Panc1 (cell line): Measurements from ENCODE around the gene MMP11. TPM values are rescaled to one million over a fixed set of nuclear protein-coding genes. Genes with fewer than 3 reads are reported as not detected.

ENCODE experiments used
- ATAC-seq: fragments of 200-7000 bp; cut with Tn5 transposase; 2 replicates; pipeline ENCODE4 v1.9.1; 2020; ENCODE audit warnings: mild to moderate bottlenecking, moderate library complexity
- BruUV-seq: library from RNA; stranded (reverse); fragments of 400-500 nt; replicated peaks from 2 replicates; lab custom pipeline; 2021; lab: Mats Ljungman, UMichigan
- CTCF ChIA-PET: fragments of 300-600 bp; sonication (Branson Sonifier 250); formaldehyde crosslinking; loops from one replicate; lab custom pipeline; 2022; ENCODE audit warnings: antibody characterized with exemption; lab: Charles Lee
- POLR2A ChIA-PET: fragments of 300-600 bp; sonication (Branson Sonifier 250); formaldehyde crosslinking; loops from one replicate; lab custom pipeline; 2022; ENCODE audit warnings: antibody characterized with exemption; lab: Charles Lee
- DNase-seq: peaks from one replicate; pipeline ENCODE4 v3.0.0-alpha.2; 2010; ENCODE audit warnings: low read depth, low spot score
- H3K27ac ChIP-seq: 2 replicates; pipeline ENCODE4 v1.5.1; 2011; ENCODE audit warnings: mild to moderate bottlenecking, low read length, inconsistent platforms
- H3K27me3 ChIP-seq: fragments of 200-500 bp; sonication (Bioruptor generic); 2 replicates; pipeline ENCODE4 v1.6.0; 2014; ENCODE audit warnings: low read length, inconsistent platforms; ENCODE audit not compliant: control insufficient read depth, insufficient read depth
- H3K36me3 ChIP-seq: fragments of 200-500 bp; sonication (Bioruptor generic); 2 replicates; pipeline ENCODE4 v1.5.1; 2014; ENCODE audit warnings: inconsistent platforms, mild to moderate bottlenecking, low read length, moderate library complexity; ENCODE audit not compliant: control insufficient read depth, insufficient read depth
- H3K4me1 ChIP-seq: 2 replicates; pipeline ENCODE4 v1.5.1; 2011; ENCODE audit warnings: inconsistent platforms, mild to moderate bottlenecking, low read length, moderate library complexity; ENCODE audit not compliant: control insufficient read depth, insufficient read depth
- H3K4me3 ChIP-seq, 2 experiments: 2 replicates each; pipeline ENCODE4 v1.5.1; 2011 to 2012; ENCODE audit warnings: low read depth in 2 of 2, low read length in 2 of 2, mild to moderate bottlenecking in 2 of 2, inconsistent platforms in 1 of 2, moderate library complexity in 1 of 2
- H3K9me3 ChIP-seq: fragments of 200-500 bp; sonication (Bioruptor generic); 2 replicates; pipeline ENCODE4 v1.5.1; 2014; ENCODE audit warnings: low read depth, mild to moderate bottlenecking, inconsistent platforms, low read length, moderate library complexity; ENCODE audit not compliant: control insufficient read depth, insufficient read depth
- POLR2AphosphoS5 ChIP-seq: IDR thresholded peaks from 2 replicates; pipeline ENCODE4 v1.6.1; 2012; ENCODE audit warnings: mild to moderate bottlenecking, low read depth, low read length, moderate library complexity
- SIN3A ChIP-seq: IDR thresholded peaks from 2 replicates; pipeline ENCODE4 v1.6.1; 2012; ENCODE audit warnings: low read depth, mild to moderate bottlenecking, low read length, moderate library complexity, borderline replicate concordance; ENCODE audit not compliant: insufficient read depth
- TCF7L2 ChIP-seq: IDR thresholded peaks from 2 replicates; pipeline ENCODE4 v1.6.1; 2011; ENCODE audit warnings: mild to moderate bottlenecking, low read depth, low read length, inconsistent platforms
- in situ Hi-C: cut with HindIII; loops from 2 replicates; pipeline ENCODE4 v1.10.0; 2016; ENCODE audit warnings: low sequenced_read_pairs, low pct_unique_long_range_greater_than_20kb
- intact Hi-C: fragments of 100-400 bp; cut with micrococcal nuclease; formaldehyde crosslinking; loops from one replicate; pipeline ENCODE4 v1.10.0; 2022; ENCODE audit not compliant: unreplicated experiment
- total RNA-seq: library from RNA; stranded (reverse); gene quantifications from one replicate; pipeline ENCODE4 v1.2.1, GENCODE V29; 2021; ENCODE audit not compliant: unreplicated experiment
- TF ChIP-seq, protein P1 (sequence below): fragments of 450-650 bp; IDR thresholded peaks from 2 replicates; pipeline ENCODE4 v1.5.1; 2017; ENCODE audit warnings: mild to moderate bottlenecking
- TF ChIP-seq, protein P2 (sequence below), 2 experiments: IDR thresholded peaks; 2 replicates each; pipeline ENCODE4 v1.6.1; 2011 to 2012; ENCODE audit warnings: low read depth in 2 of 2, control low read depth in 1 of 2, low read length in 1 of 2, mild to moderate bottlenecking in 1 of 2, moderate library complexity in 1 of 2; ENCODE audit not compliant: insufficient read depth in 1 of 2

Gene MMP11
- total RNA-seq, 1 experiment from 2014 or later, result 3.0 TPM

DNA sequence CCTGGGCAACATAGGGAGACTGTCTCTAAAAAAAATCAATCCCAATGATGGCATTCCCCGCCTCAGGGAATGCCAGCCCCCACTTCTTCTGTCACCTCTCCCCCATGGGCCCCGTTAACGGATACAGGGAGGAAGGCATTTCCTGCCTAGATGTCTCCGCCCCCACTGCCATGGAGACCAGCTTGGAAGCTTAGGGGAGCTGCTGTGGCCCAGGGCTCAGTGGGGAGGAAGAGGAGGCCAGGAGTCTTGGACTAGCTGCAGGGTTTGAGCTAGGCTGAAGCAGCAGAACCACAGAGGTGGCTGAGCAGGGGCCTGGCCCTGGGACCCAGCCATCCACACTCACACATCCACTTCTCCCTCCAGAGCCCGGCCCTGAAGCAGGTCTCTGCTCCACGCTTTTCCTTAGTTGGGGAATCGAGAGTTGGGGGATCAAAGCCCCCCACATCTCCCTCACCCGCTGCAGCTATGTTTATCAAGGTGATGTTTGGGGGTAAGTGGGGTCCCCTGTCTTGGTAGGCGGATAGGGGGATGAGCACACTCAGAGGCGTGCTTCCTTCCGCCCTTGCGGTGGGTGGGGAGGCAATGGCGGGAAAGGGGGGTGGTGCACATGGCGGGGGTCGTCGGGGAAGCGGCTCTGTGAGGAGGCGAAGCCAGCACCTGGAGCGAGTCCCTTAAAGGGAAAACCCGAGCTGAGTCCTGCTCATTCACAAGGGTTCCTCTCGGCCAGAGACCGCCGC, 9.6 kb upstream of the MMP11 start, which contains the start of gene C22orf15:
TSS of gene C22orf15 (plus strand) at position 149 of the 737 bp plus-strand sequence. CDS start at position 466, 317 bp downstream.
- ATAC-seq (peak; percentile 27; the same call in 1 of the 2 replicates), DNase-seq (no peak)
- TF ChIP-seq TCF7L2, result no peak
- no peak for TF ChIP-seq POLR2AphosphoS5
- TF ChIP-seq, protein P1, sequence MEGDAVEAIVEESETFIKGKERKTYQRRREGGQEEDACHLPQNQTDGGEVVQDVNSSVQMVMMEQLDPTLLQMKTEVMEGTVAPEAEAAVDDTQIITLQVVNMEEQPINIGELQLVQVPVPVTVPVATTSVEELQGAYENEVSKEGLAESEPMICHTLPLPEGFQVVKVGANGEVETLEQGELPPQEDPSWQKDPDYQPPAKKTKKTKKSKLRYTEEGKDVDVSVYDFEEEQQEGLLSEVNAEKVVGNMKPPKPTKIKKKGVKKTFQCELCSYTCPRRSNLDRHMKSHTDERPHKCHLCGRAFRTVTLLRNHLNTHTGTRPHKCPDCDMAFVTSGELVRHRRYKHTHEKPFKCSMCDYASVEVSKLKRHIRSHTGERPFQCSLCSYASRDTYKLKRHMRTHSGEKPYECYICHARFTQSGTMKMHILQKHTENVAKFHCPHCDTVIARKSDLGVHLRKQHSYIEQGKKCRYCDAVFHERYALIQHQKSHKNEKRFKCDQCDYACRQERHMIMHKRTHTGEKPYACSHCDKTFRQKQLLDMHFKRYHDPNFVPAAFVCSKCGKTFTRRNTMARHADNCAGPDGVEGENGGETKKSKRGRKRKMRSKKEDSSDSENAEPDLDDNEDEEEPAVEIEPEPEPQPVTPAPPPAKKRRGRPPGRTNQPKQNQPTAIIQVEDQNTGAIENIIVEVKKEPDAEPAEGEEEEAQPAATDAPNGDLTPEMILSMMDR, result no peak
- TF ChIP-seq, protein P2, sequence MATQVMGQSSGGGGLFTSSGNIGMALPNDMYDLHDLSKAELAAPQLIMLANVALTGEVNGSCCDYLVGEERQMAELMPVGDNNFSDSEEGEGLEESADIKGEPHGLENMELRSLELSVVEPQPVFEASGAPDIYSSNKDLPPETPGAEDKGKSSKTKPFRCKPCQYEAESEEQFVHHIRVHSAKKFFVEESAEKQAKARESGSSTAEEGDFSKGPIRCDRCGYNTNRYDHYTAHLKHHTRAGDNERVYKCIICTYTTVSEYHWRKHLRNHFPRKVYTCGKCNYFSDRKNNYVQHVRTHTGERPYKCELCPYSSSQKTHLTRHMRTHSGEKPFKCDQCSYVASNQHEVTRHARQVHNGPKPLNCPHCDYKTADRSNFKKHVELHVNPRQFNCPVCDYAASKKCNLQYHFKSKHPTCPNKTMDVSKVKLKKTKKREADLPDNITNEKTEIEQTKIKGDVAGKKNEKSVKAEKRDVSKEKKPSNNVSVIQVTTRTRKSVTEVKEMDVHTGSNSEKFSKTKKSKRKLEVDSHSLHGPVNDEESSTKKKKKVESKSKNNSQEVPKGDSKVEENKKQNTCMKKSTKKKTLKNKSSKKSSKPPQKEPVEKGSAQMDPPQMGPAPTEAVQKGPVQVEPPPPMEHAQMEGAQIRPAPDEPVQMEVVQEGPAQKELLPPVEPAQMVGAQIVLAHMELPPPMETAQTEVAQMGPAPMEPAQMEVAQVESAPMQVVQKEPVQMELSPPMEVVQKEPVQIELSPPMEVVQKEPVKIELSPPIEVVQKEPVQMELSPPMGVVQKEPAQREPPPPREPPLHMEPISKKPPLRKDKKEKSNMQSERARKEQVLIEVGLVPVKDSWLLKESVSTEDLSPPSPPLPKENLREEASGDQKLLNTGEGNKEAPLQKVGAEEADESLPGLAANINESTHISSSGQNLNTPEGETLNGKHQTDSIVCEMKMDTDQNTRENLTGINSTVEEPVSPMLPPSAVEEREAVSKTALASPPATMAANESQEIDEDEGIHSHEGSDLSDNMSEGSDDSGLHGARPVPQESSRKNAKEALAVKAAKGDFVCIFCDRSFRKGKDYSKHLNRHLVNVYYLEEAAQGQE (IDR thresholded peaks at IDR 0.05; ENCODE audit: insufficient read depth in 1 of 2, low read depth in 2 of 2, low read length in 1 of 2), result no peak
- no peak for TF ChIP-seq SIN3A
- Histone ChIP-seq H3K4me1 (0 out of 2 replicates have a peak, but pooled peaks cover 7% of the 10 kb centered on the region), H3K4me3 (no peak within 1 kb of the TSS), H3K9me3 (no peaks in the 10 kb centered on the region), H3K27me3 (no peaks in the 10 kb centered on the region), H3K36me3 (no peaks in the 10 kb centered on the region; the same call in 1 of the 2 replicates), H3K27ac (no peak within 1 kb of the TSS)
- CTCF ChIA-PET, result no interaction called here
- POLR2A ChIA-PET, result interaction anchor here (0.6 kb wide), 1 partner anchor 205 kb away, joined by 3 read pairs; no protein-coding TSS in a partner anchor
- in situ Hi-C loops (no loop called here), intact Hi-C loops (no loop called here)
- BruUV-seq, result no TSS peak

DNA sequence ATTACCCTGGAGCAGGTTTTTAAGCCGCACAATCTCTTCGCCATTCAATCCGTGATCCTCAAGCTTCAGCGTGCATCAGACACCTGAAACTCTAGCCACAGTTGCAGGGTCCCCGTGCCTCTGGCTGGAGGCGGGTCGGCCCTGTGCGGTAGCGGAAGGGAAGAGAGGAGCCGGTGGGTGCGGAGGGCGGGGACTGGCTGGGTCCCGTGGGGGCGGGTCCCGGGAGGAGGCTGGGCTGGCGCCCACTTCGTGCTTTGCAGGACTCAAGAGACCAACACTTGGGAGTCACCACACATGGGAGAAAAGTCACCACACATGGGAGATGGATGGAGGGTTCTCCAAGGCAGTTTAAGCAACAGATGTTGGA, 9.1 kb upstream of the MMP11 start:
- intact Hi-C loops, result no loop called here
- DNase-seq, result no peak
- no peak overlapping the region for H3K4me3 ChIP-seq
- H3K9me3 ChIP-seq, result no peaks in the 10 kb centered on the region
- TF ChIP-seq, protein P2 (IDR thresholded peaks at IDR 0.05; ENCODE audit: insufficient read depth in 1 of 2, low read depth in 2 of 2, low read length in 1 of 2), result no peak
- TF ChIP-seq POLR2AphosphoS5 (no peak), SIN3A (no peak), TCF7L2 (no peak)
- TF ChIP-seq, protein P1, result no peak
- 0 out of 2 replicates have a peak, but pooled peaks cover 7% of the 10 kb centered on the region for H3K4me1 ChIP-seq
- no peaks in the 10 kb centered on the region; the same call in 1 of the 2 replicates for H3K36me3 ChIP-seq
- in situ Hi-C loops, result no loop called here
- H3K27me3 ChIP-seq, result no peaks in the 10 kb centered on the region
- H3K27ac ChIP-seq, result no peak overlapping the region
- CTCF ChIA-PET, result no interaction called here
- no peak for ATAC-seq
- POLR2A ChIA-PET, result no interaction called here
- no TSS peak for BruUV-seq
